ENCODE data around the gene C1QTNF8. TPM values are rescaled to one million over a fixed set of nuclear protein-coding genes. Genes with fewer than 3 reads are reported as not detected.

C1QTNF8 gene
- total RNA-seq, 2 experiments from 2014 or later: not detected

- ChIA-PET CTCF (ENCODE audit: unreplicated experiment) (no interaction called here), POLR2A (no interaction called here)
- BruUV-seq (replicated peaks): no TSS peak
These were observed 53.8 kb downstream of the C1QTNF8 start for GRCh38 chr16:1042049-1042744.

GRCh38 chr16:1040346-1040745 is 55.7 kb downstream of the C1QTNF8 start:
- Histone ChIP-seq H3K9me2 (ENCODE audit: insufficient read depth, low read length) (no peaks in the 10 kb centered on the region), H2AFZ (ENCODE audit: low read length) (no peak overlapping the region), H3K4me3 (ENCODE audit: low read depth, low read length, poor library complexity, severe bottlenecking) (no peak overlapping the region), H3K36me3 (ENCODE audit: insufficient read depth, low read length) (no peaks in the 10 kb centered on the region), H3K27ac (ENCODE audit: low read depth, low read length, poor library complexity, severe bottlenecking) (no peak overlapping the region), H4K20me1 (ENCODE audit: insufficient read depth, low read length) (no peaks in the 10 kb centered on the region), H3K79me2 (ENCODE audit: insufficient read depth, low read depth, low read length) (no peaks in the 10 kb centered on the region), H3K4me1 (ENCODE audit: insufficient read depth, low read length, poor library complexity, severe bottlenecking) (no peaks in the 10 kb centered on the region), H3K9me3 (ENCODE audit: low read length) (no peaks in the 10 kb centered on the region), H3K4me2 (ENCODE audit: low read length) (no peak overlapping the region)
- ChIA-PET POLR2A (no interaction called here), CTCF (ENCODE audit: unreplicated experiment) (no interaction called here)
- no TSS peak for BruUV-seq (replicated peaks)
- DNase-seq (ENCODE audit: low spot score): no peak
- TF ChIP-seq CTCF (conservative IDR thresholded peaks at IDR 0.05; ENCODE audit: low read length) (no peak), EZH2phosphoT487 (IDR thresholded peaks at IDR 0.05; ENCODE audit: borderline replicate concordance, low read depth, low read length) (no peak)
- intact Hi-C loops (cut with micrococcal nuclease; ENCODE audit: unreplicated experiment): no loop called here

More at GRCh38 chr16:1042049-1042744, 53.8 kb downstream of the C1QTNF8 start:
- DNase-seq (ENCODE audit: low spot score): no peak
- Histone ChIP-seq H3K4me2 (ENCODE audit: low read length) (no peak overlapping the region), H3K79me2 (ENCODE audit: insufficient read depth, low read depth, low read length) (no peaks in the 10 kb centered on the region), H3K9me2 (ENCODE audit: insufficient read depth, low read length) (no peaks in the 10 kb centered on the region), H2AFZ (ENCODE audit: low read length) (no peak overlapping the region), H3K4me3 (ENCODE audit: low read depth, low read length, poor library complexity, severe bottlenecking) (no peak overlapping the region), H3K9me3 (ENCODE audit: low read length) (no peaks in the 10 kb centered on the region), H3K27ac (ENCODE audit: low read depth, low read length, poor library complexity, severe bottlenecking) (no peak overlapping the region), H3K4me1 (ENCODE audit: insufficient read depth, low read length, poor library complexity, severe bottlenecking) (no peaks in the 10 kb centered on the region), H3K36me3 (ENCODE audit: insufficient read depth, low read length) (no peaks in the 10 kb centered on the region), H4K20me1 (ENCODE audit: insufficient read depth, low read length) (no peaks in the 10 kb centered on the region)
- TF ChIP-seq EZH2phosphoT487 (IDR thresholded peaks at IDR 0.05; ENCODE audit: borderline replicate concordance, low read depth, low read length) (no peak), CTCF (conservative IDR thresholded peaks at IDR 0.05; ENCODE audit: low read length) (no peak)
- intact Hi-C loops (cut with micrococcal nuclease; ENCODE audit: unreplicated experiment): no loop called here

GRCh38 chr16:1039762-1040161 is 56.3 kb downstream of the C1QTNF8 start:
- Histone ChIP-seq H2AFZ (ENCODE audit: low read length) (no peak overlapping the region), H3K4me2 (ENCODE audit: low read length) (no peak overlapping the region), H3K9me2 (ENCODE audit: insufficient read depth, low read length) (no peaks in the 10 kb centered on the region), H3K4me1 (ENCODE audit: insufficient read depth, low read length, poor library complexity, severe bottlenecking) (no peaks in the 10 kb centered on the region), H3K36me3 (ENCODE audit: insufficient read depth, low read length) (no peaks in the 10 kb centered on the region), H4K20me1 (ENCODE audit: insufficient read depth, low read length) (no peaks in the 10 kb centered on the region), H3K27ac (ENCODE audit: low read depth, low read length, poor library complexity, severe bottlenecking) (no peak overlapping the region), H3K9me3 (ENCODE audit: low read length) (no peaks in the 10 kb centered on the region), H3K4me3 (ENCODE audit: low read depth, low read length, poor library complexity, severe bottlenecking) (no peak overlapping the region), H3K79me2 (ENCODE audit: insufficient read depth, low read depth, low read length) (no peaks in the 10 kb centered on the region)
- no peak for TF ChIP-seq CTCF (conservative IDR thresholded peaks at IDR 0.05; ENCODE audit: low read length)
- TF ChIP-seq EZH2phosphoT487 (IDR thresholded peaks at IDR 0.05; ENCODE audit: borderline replicate concordance, low read depth, low read length): no peak
- BruUV-seq (replicated peaks): no TSS peak
- POLR2A ChIA-PET: no interaction called here
- intact Hi-C loops (cut with micrococcal nuclease; ENCODE audit: unreplicated experiment): no loop called here
- DNase-seq (ENCODE audit: low spot score): no peak
- CTCF ChIA-PET (ENCODE audit: unreplicated experiment): no interaction called here
